ENCODE measurements around the gene SORCS2.

SORCS2 gene

DNA sequence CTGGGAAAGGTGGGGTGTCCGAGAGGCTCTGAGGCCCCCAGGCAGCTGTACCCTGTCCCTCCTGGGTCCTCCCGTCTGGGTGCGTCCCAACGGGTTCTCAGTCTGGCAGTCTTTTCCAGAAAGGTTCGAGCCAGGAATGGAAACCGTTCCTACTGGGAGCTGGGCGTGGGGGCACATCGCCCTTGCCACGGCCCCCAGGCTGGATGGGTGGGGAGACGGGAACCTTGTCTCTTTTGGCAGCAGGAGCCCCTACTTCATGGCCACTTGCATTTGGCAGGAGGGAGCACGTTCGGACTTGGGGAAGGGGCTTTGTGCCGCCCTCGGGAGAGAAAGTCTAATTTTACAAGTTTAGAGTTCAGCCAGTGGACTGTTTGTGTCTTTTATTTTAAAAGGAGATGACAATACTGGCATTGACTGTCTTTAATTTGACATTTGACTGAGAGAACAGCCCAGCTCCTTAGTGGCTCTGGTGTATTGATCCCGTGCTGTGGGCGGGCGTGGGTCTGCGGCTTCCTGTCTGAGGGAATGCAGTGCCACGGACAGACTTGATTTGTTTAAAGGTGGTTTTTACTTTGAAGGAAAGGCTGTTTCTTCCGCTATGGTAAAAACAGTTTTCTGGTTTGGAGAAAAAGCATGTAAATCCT, 95.1 kb downstream of the SORCS2 start:
- DNase-seq (ENCODE audit: low read depth), result no peak
- no peak overlapping the region for H3K4me3 ChIP-seq (ENCODE audit: low read length)
- TF ChIP-seq, protein P1, sequence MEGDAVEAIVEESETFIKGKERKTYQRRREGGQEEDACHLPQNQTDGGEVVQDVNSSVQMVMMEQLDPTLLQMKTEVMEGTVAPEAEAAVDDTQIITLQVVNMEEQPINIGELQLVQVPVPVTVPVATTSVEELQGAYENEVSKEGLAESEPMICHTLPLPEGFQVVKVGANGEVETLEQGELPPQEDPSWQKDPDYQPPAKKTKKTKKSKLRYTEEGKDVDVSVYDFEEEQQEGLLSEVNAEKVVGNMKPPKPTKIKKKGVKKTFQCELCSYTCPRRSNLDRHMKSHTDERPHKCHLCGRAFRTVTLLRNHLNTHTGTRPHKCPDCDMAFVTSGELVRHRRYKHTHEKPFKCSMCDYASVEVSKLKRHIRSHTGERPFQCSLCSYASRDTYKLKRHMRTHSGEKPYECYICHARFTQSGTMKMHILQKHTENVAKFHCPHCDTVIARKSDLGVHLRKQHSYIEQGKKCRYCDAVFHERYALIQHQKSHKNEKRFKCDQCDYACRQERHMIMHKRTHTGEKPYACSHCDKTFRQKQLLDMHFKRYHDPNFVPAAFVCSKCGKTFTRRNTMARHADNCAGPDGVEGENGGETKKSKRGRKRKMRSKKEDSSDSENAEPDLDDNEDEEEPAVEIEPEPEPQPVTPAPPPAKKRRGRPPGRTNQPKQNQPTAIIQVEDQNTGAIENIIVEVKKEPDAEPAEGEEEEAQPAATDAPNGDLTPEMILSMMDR (conservative IDR thresholded peaks at IDR 0.05; ENCODE audit: low read length), result no peak

DNA sequence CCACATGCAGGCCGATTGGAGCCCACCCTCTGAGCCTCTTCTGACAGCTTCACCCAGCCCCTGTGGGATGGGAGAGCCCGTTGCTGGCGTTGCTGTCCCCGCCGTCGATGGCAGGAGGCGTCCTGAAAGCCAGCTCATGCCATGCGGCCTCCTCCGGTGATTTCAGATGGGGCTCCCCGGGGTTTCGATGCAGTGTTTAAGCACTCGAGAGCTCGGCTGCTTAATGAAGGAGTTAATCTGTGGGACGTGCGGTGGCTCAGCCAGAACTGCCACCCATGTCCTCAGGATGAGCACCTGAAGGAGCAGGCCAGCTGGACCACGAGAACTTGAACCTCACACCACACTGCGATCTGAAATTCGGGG, 95.6 kb downstream of the SORCS2 start:
- H3K4me3 ChIP-seq (ENCODE audit: low read length), result no peak overlapping the region
- TF ChIP-seq, protein P1 (conservative IDR thresholded peaks at IDR 0.05; ENCODE audit: low read length), result no peak
- no peak for DNase-seq (ENCODE audit: low read depth)

DNA sequence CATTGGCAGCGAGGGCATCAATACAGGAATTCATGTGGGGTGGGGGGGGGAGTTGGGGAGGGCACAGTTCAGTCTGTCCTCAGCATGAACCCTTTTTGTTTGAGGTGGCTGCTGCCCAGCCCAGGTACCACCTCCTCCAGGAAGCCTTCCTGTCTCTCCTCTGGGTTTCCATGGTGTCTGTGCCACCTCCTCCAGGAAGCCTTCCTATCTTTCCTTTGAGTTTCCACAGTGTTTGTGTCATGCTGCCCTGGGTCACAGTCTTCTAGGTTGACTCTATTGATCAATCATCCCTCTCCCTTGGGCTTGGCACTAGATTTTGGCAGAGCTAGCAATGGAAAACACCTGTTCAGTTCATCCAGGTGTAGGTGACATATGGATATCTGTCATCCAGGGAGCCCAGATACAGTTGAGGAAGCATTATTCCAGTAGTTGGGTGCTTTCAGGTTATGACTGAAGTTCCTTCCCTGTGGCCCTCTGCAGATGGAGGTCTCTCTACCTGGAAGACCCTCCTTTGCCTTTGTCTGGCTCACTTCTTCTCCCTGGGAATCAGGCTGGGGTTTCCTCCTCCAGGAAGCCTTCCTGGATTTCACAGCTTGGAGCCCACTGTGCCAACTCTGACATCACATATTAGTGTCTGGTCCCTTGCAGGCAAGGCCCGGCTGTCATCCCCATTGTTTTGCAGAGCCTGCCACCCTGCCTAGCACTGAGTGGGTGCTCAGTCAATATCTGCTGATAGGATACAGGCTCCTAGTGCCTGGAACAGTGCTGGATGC, 96.6 kb downstream of the SORCS2 start:
- TF ChIP-seq, protein P1 (conservative IDR thresholded peaks at IDR 0.05; ENCODE audit: low read length), result no peak
- H3K4me3 ChIP-seq (ENCODE audit: low read length), result no peak overlapping the region
- no peak for DNase-seq (ENCODE audit: low read depth)

DNA sequence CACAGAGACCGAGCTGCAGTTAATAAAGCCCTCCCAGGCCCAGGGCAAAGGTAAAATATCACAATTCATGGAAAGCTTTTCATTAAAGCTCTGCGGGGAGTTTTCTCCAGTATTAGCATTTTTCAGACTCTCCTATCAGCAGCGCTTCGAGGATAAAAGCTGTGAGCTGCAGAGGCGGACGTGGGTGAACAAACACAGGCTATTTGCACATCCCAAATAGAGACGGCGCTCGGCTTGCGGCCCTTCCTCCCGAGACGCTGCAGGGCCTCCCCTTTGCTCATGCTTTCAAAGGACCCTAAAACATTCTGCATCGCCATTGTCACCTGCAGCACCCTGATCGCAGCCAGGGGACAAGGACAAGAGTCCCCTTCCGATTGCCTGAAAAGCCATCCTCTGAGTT, 97.3 kb downstream of the SORCS2 start:
- H3K4me3 ChIP-seq (ENCODE audit: low read length), result no peak overlapping the region
- DNase-seq (ENCODE audit: low read depth), result no peak
- TF ChIP-seq, protein P1 (conservative IDR thresholded peaks at IDR 0.05; ENCODE audit: low read length), result no peak

DNA sequence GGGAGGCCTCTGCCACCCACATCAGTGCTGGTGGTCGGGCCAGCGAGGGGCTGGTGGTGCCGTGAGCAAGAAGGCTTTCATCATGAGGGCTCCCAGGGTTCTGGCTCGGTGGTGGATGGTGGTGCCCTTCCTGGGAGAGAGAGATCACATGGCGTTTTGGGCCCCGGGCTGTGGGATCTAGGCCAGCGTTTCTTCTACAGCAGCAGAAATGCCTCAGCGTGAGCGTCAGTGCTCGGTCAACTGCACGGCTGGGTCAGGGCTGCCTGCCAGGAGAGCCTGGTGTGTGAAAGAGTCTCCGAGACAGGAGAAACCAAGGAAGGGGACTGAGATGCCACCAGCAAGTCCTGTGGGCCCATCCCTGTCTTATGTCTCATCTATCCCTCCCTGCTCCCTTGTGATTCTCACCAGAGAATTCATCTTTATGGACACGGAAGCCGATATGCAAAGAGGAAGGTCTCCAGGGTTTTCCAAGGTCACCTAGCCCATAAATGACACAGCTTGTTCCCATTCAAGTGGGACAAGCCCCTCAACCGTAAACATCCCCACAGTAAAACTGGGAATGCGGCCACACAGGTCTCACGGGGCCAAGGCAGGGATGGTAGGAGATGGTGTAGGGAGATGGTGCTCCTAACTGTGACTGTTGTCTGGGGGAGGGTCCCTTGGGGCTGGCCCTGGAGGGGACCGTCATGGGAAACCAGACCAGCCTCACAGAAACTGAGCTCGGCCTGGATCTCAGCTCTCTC, 99.2 kb downstream of the SORCS2 start:
- no peak for DNase-seq (ENCODE audit: low read depth)
- no peak overlapping the region for H3K4me3 ChIP-seq (ENCODE audit: low read length)
- TF ChIP-seq, protein P1 (conservative IDR thresholded peaks at IDR 0.05; ENCODE audit: low read length), result no peak

DNA sequence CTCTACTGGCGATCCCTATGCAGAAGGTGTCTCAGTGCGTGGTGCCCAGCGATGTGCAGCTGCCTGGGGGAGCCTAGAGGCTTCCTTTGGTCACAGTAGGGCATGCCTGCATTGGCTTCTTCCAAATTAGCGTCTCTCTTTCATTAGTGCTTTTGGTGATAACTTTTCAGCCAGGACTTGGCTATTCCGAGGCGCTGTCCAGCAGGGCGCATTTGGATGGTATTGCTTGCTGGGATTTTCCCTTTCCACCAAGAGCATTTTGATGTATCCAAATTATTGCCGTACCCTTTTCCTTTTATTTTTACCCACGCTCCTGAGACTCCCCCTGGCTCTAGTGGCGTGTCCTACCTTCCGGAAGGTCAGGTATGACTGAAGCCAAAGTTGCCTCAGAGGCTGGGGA, 101.4 kb downstream of the SORCS2 start:
- TF ChIP-seq, protein P1 (conservative IDR thresholded peaks at IDR 0.05; ENCODE audit: low read length), result no peak
- no peak for DNase-seq (ENCODE audit: low read depth)
- no peak overlapping the region for H3K4me3 ChIP-seq (ENCODE audit: low read length)

Measured in AG10803 (cell line).